Measurements from ENCODE around the gene ERC2.

DNA sequence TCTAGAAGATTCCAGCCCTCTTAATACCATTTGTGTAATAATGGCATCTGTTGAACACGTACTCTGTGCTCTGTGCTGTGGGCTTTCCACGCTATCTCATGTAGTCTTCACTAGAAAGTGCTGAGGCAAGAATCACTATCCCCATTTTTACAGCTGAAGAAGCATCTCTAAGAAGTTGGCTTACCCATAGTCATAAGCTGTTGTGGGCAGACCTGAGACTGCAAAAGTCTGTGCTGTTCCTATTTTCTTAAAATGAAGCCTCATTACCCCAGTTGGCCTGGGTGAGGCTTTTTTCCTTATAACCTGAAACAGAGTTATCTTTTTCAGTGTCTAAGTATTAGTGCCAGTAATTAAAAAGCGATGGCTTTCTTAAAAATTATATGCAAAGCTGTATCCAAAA is 58.5 kb downstream of the ERC2 start:
- TF ChIP-seq TBP (IDR thresholded peaks at IDR 0.05; ENCODE audit: low read depth, low read length): no peak
- no peak for TF ChIP-seq RNF2 (IDR thresholded peaks at IDR 0.05; ENCODE audit: borderline replicate concordance, low read depth, low read length, missing control alignments, poor library complexity, severe bottlenecking)
- TF ChIP-seq POLR2A (IDR thresholded peaks at IDR 0.05; ENCODE audit: control extremely low read depth in 1 of 2, low read depth in 2 of 2, low read length in 2 of 2): no peak
- TF ChIP-seq KDM1A (IDR thresholded peaks at IDR 0.05; ENCODE audit: borderline replicate concordance, low read length): no peak
- TF ChIP-seq, protein P1, sequence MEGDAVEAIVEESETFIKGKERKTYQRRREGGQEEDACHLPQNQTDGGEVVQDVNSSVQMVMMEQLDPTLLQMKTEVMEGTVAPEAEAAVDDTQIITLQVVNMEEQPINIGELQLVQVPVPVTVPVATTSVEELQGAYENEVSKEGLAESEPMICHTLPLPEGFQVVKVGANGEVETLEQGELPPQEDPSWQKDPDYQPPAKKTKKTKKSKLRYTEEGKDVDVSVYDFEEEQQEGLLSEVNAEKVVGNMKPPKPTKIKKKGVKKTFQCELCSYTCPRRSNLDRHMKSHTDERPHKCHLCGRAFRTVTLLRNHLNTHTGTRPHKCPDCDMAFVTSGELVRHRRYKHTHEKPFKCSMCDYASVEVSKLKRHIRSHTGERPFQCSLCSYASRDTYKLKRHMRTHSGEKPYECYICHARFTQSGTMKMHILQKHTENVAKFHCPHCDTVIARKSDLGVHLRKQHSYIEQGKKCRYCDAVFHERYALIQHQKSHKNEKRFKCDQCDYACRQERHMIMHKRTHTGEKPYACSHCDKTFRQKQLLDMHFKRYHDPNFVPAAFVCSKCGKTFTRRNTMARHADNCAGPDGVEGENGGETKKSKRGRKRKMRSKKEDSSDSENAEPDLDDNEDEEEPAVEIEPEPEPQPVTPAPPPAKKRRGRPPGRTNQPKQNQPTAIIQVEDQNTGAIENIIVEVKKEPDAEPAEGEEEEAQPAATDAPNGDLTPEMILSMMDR (IDR thresholded peaks at IDR 0.05; ENCODE audit: control extremely low read depth in 1 of 3, insufficient read depth in 1 of 3, low read depth in 1 of 3, low read length in 3 of 3): no peak
- TF ChIP-seq ASH2L (IDR thresholded peaks at IDR 0.05; ENCODE audit: low read length): no peak
- no peak for TF ChIP-seq SP1 (IDR thresholded peaks at IDR 0.05; ENCODE audit: low read depth, low read length)
- TF ChIP-seq RFX5 (IDR thresholded peaks at IDR 0.05; ENCODE audit: borderline replicate concordance, low read depth, low read length): no peak
- TF ChIP-seq, protein P2, sequence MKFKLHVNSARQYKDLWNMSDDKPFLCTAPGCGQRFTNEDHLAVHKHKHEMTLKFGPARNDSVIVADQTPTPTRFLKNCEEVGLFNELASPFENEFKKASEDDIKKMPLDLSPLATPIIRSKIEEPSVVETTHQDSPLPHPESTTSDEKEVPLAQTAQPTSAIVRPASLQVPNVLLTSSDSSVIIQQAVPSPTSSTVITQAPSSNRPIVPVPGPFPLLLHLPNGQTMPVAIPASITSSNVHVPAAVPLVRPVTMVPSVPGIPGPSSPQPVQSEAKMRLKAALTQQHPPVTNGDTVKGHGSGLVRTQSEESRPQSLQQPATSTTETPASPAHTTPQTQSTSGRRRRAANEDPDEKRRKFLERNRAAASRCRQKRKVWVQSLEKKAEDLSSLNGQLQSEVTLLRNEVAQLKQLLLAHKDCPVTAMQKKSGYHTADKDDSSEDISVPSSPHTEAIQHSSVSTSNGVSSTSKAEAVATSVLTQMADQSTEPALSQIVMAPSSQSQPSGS (IDR thresholded peaks at IDR 0.05; ENCODE audit: low read length): no peak
- TF ChIP-seq JUND (IDR thresholded peaks at IDR 0.05; ENCODE audit: low read length): no peak
- TF ChIP-seq YY1 (IDR thresholded peaks at IDR 0.05; ENCODE audit: low read depth, low read length): no peak
- TF ChIP-seq GABPA (IDR thresholded peaks at IDR 0.05; ENCODE audit: borderline replicate concordance, insufficient read depth, low read length): no peak

Measured in H1 (cell line).